K562 (cell line): ENCODE measurements around the gene SCLY. TPM values are rescaled to one million over a fixed set of nuclear protein-coding genes. Genes with fewer than 3 reads are reported as not detected.

ENCODE experiments used
- ATAC-seq: fragments of 200-7000 bp; cut with Tn5 transposase; 3 replicates; pipeline ENCODE4 v1.9.1; 2020; ENCODE audit warnings: moderate library complexity
- BruUV-seq: library from RNA; stranded (reverse); fragments of 400-500 nt; replicated peaks from 2 replicates; lab custom pipeline; 2021; lab: Mats Ljungman, UMichigan
- CTCF ChIA-PET: fragments of 300-600 bp; formaldehyde crosslinking; extraction: SDS; loops from one replicate; lab custom pipeline; 2021; ENCODE audit warnings: low intra/inter-chr PET ratio; lab: Yijun Ruan, JAX
- POLR2A ChIA-PET: fragments of 300-600, 350-650 bp; sonication (Branson Sonifier 250); formaldehyde crosslinking; extraction: SDS; loops from one replicate; lab custom pipeline; 2021; ENCODE audit warnings: antibody characterized with exemption, inconsistent platforms; lab: Yijun Ruan, JAX
- DNase-seq, 4 experiments: peaks; one replicate each; pipeline versions ENCODE4 v3.0.0 to v3.0.0-alpha.2; 2011 to 2018; ENCODE audit warnings: low spot score in 3 of 4, mixed read lengths in 3 of 4; ENCODE audit errors: extremely low read depth in 1 of 4
- FAIRE-seq: peaks from 2 replicates; lab custom pipeline; 2011; peaks lifted over from hg19 to GRCh38; lab: Jason Lieb, UNC
- H2AFZ ChIP-seq: 2 replicates; pipeline ENCODE4 v1.6.0; 2011; ENCODE audit warnings: low read depth, low read length, control low read depth, inconsistent platforms
- H3K27ac ChIP-seq: fragments of 200-600 bp; 3 replicates; pipeline ENCODE4 v1.8.0; 2011; ENCODE audit warnings: low read depth, mild to moderate bottlenecking, control low read depth, inconsistent platforms, low read length, moderate library complexity, mixed read lengths; ENCODE audit errors: extremely low read depth
- H3K27me3 ChIP-seq, 2 experiments: fragments of 300-600 bp in 1 of 2; 2 replicates in 1 of 2; 3 replicates in 1 of 2; pipeline versions ENCODE4 v1.6.0 to v1.8.0; 2011; ENCODE audit warnings: inconsistent platforms in 2 of 2, low read length in 2 of 2, mild to moderate bottlenecking in 1 of 2, mixed read lengths in 1 of 2, moderate library complexity in 1 of 2; ENCODE audit not compliant: control insufficient read depth in 2 of 2, insufficient read depth in 2 of 2
- H3K36me3 ChIP-seq: fragments of 300-600 bp; 3 replicates; pipeline ENCODE4 v1.8.0; 2011; ENCODE audit warnings: mild to moderate bottlenecking, low read length, inconsistent platforms; ENCODE audit not compliant: control insufficient read depth, insufficient read depth
- H3K4me1 ChIP-seq, 2 experiments: fragments of 200-600 bp in 1 of 2; replicated peaks in 1 of 2; 2 replicates in 1 of 2; 3 replicates in 1 of 2; pipeline versions ENCODE4 v1.5.1 to v1.8.0; 2011; ENCODE audit warnings: inconsistent platforms in 2 of 2, low read length in 2 of 2, mild to moderate bottlenecking in 1 of 2, mixed read lengths in 1 of 2, moderate library complexity in 1 of 2; ENCODE audit not compliant: control insufficient read depth in 2 of 2, insufficient read depth in 2 of 2
- H3K4me2 ChIP-seq: 2 replicates; pipeline ENCODE4 v1.6.1; 2011; ENCODE audit warnings: low read length, control low read depth, inconsistent platforms, mixed read lengths; ENCODE audit not compliant: insufficient read depth
- H3K4me3 ChIP-seq: fragments of 200-600 bp; sonication (generic), shearing (Covaris generic); 2 replicates; pipeline ENCODE4 v1.5.1; 2016; ENCODE audit warnings: control low read depth, inconsistent platforms
- H3K79me2 ChIP-seq: fragments of 200-600 bp; 3 replicates; pipeline ENCODE4 v1.8.0; 2011; ENCODE audit warnings: low read length, inconsistent platforms; ENCODE audit not compliant: control insufficient read depth, insufficient read depth
- H3K9ac ChIP-seq, 2 experiments: 2 replicates each; pipeline versions ENCODE4 v1.6.0 to v1.6.1; 2011; ENCODE audit warnings: low read depth in 2 of 2, low read length in 2 of 2, control low read depth in 1 of 2, inconsistent platforms in 1 of 2, mild to moderate bottlenecking in 1 of 2, mixed read lengths in 1 of 2; ENCODE audit not compliant: insufficient read depth in 1 of 2
- H3K9me1 ChIP-seq: one replicate; pipeline ENCODE4 v1.6.0; 2011; ENCODE audit warnings: inconsistent platforms, mild to moderate bottlenecking, low read length, moderate library complexity; ENCODE audit not compliant: control insufficient read depth, insufficient read depth
- H3K9me3 ChIP-seq: replicated peaks from 2 replicates; pipeline ENCODE4 v1.5.1; 2011; ENCODE audit warnings: low read depth, low read length, inconsistent platforms; ENCODE audit not compliant: control insufficient read depth, insufficient read depth
- H4K20me1 ChIP-seq: replicated peaks from 2 replicates; pipeline ENCODE4 v1.6.1; 2011; ENCODE audit warnings: low read length, inconsistent platforms, mixed read lengths; ENCODE audit not compliant: control insufficient read depth, insufficient read depth
- CHD4 ChIP-seq: fragments of 200-600 bp; sonication (generic); IDR thresholded peaks from 3 replicates; pipeline ENCODE4 v1.6.1; 2012; ENCODE audit warnings: low read depth, mild to moderate bottlenecking, mixed read lengths, low read length, inconsistent platforms; ENCODE audit not compliant: insufficient read depth, insufficient replicate concordance, poor library complexity, severe bottlenecking
- FOXM1 ChIP-seq, 2 experiments: fragments of 450-650 bp in 1 of 2; sonication (generic) in 1 of 2; formaldehyde crosslinking in 1 of 2; IDR thresholded peaks; 2 replicates each; pipeline versions ENCODE4 v1.6.1 to v1.9.0; 2017 to 2022; ENCODE audit warnings: low read depth in 2 of 2, mild to moderate bottlenecking in 2 of 2, missing genetic modification reagents in 1 of 2, moderate library complexity in 1 of 2
- MAFG ChIP-seq: fragments of 450-650 bp; conservative IDR thresholded peaks from 2 replicates; pipeline ENCODE4 v1.6.1; 2016; ENCODE audit warnings: missing genetic modification characterization, missing compliant biosample characterization
- PML ChIP-seq: IDR thresholded peaks from 2 replicates; pipeline ENCODE4 v1.6.1; 2012; ENCODE audit warnings: low read length, inconsistent platforms
- PRPF4 ChIP-seq: fragments of 200-400 bp; formaldehyde crosslinking; IDR thresholded peaks from one replicate; pipeline ENCODE4 v1.6.1; 2017; ENCODE audit warnings: low read length, low read depth, mild to moderate bottlenecking; ENCODE audit not compliant: insufficient read depth, poor library complexity, severe bottlenecking
- PTBP1 ChIP-seq: fragments of 200-400 bp; formaldehyde crosslinking; IDR thresholded peaks from 2 replicates; pipeline ENCODE4 v1.6.1; 2017; ENCODE audit warnings: low read depth, low read length
- ZNF253 ChIP-seq: fragments of 250-450 bp; sonication (Bioruptor Pico); conservative IDR thresholded peaks from 2 replicates; pipeline ENCODE4 v1.6.1; 2021; ENCODE audit warnings: mild to moderate bottlenecking
- ZNF76 ChIP-seq: fragments of 250-450 bp; sonication (Bioruptor Pico); IDR thresholded peaks from 2 replicates; pipeline ENCODE4 v1.4.0; 2020; ENCODE audit warnings: mild to moderate bottlenecking, moderate library complexity, borderline replicate concordance
- WGBS: fragments of 100-300 bp; shearing (Covaris generic); methylation state at CpG from one replicate; pipeline ENCODE4 v1.1.6; 2016; ENCODE audit warnings: low coverage, mixed read lengths; ENCODE audit not compliant: insufficient coverage; ENCODE audit errors: missing lambda C conversion rate; 5-methylcytosine and 5-hydroxymethylcytosine counted together
- in situ Hi-C: fragments of 300-500 bp; cut with MboI; formaldehyde crosslinking; loops from 4 replicates; pipeline ENCODE4 v1.15.0; 2018; ENCODE audit warnings: inconsistent platforms, mixed read lengths
- intact Hi-C: fragments of 100-400 bp; cut with micrococcal nuclease; formaldehyde crosslinking; loops from 2 replicates; pipeline ENCODE4 v1.14.2; 2022
- polyA plus RNA-seq, 8 experiments: library from polyadenylated mRNA; depleted of rRNA in 4 of 8; stranded (reverse) in 5 of 8; unstranded in 3 of 8; fragments of >200 nt; fragmentation: Nextera tagmentation in 2 of 8; fragmentation: Illumina TruSeq in 1 of 8; extraction: Ambion mirVana in 2 of 8; extraction: Trizol in 1 of 8; gene quantifications; 2 replicates each; pipeline versions ENCODE4 v1.2.1 to v1.2.3, GENCODE V29; 2011 to 2014; ENCODE audit warnings: inconsistent platforms in 1 of 8, missing spikeins in 1 of 8
- total RNA-seq, 7 experiments: library from RNA; depleted of rRNA in 6 of 7; stranded (reverse); fragments of >200 nt in 6 of 7; fragmentation: Illumina TruSeq in 2 of 7; extraction: Trizol in 2 of 7; gene quantifications; 2 replicates each; pipeline versions ENCODE4 v1.2.1 to v1.2.3, GENCODE V29; 2011 to 2021; ENCODE audit warnings: low replicate concordance in 1 of 7
- TF ChIP-seq, protein P1 (sequence below): IDR thresholded peaks from 2 replicates; pipeline ENCODE4 v1.6.1; 2012; ENCODE audit warnings: low read depth, low read length, improper control_type of control experiment, borderline replicate concordance
- TF ChIP-seq, protein P2 (sequence below): fragments of 450-650 bp; IDR thresholded peaks from 2 replicates; pipeline ENCODE4 v1.6.1; 2016; ENCODE audit warnings: missing biosample characterization, missing genetic modification characterization
- TF ChIP-seq, protein P3 (sequence below): IDR thresholded peaks from 2 replicates; pipeline ENCODE4 v1.6.1; 2011; ENCODE audit warnings: borderline replicate concordance, low read depth, mild to moderate bottlenecking, moderate library complexity, low read length; ENCODE audit not compliant: insufficient read depth, poor library complexity, severe bottlenecking
- TF ChIP-seq, protein P4 (sequence below), 2 experiments: fragments of 450-650 bp in 1 of 2; IDR thresholded peaks; 2 replicates each; pipeline ENCODE4 v1.6.1; 2011 to 2017; ENCODE audit warnings: low read depth in 2 of 2, antibody characterized with exemption in 1 of 2, borderline replicate concordance in 1 of 2, low read length in 1 of 2, mild to moderate bottlenecking in 1 of 2, mixed read lengths in 1 of 2; ENCODE audit not compliant: control insufficient read depth in 1 of 2

SCLY gene
- total and polyA plus RNA-seq, 9 of the 15 experiments (the other 6 are each of a cell fraction or from before 2014, with no cell fraction given) = 2.6 to 32.2 (median 21.1) TPM

DNA sequence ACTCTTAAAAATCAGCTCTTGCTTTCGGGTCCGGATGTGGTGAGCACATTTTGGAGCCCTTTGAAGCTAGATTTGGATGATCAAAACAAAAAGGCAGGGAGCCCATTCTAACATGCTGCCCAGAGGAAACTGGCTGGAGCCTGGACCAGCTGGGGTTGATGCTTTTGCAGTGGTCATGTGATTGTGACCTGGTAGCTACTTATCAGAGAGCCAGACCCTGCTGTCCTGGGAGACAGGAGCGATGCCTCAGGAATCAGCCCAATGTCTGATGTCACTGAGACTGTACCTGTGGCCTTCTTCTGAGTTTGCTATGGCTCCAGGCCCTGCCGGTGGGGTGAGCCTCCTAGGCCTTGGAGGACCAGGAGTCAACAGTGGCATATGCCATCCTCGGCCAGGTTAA, 18.7 kb upstream of the SCLY start:
- no peaks in the 10 kb centered on the region for H3K9me3 ChIP-seq
- in situ Hi-C loops = no loop called here
- H3K4me1 ChIP-seq = no peaks in the 10 kb centered on the region
- intact Hi-C loops = no loop called here
- no peak overlapping the region for H2AFZ ChIP-seq
- H4K20me1 ChIP-seq = no peaks in the 10 kb centered on the region
- no peak overlapping the region for H3K9ac ChIP-seq
- H3K27ac ChIP-seq = no peak overlapping the region
- H3K36me3 ChIP-seq = peaks cover 58% of the 10 kb centered on the region; the same call in 2 of the 3 replicates
- 87% methylated on average over 5 of the region's 5 CpGs for WGBS
- FAIRE-seq (no peak), DNase-seq (no peak), ATAC-seq (no peak)
- H3K4me3 ChIP-seq = no peak overlapping the region
- TF ChIP-seq MAFG = no peak
- TF ChIP-seq CHD4 = no peak
- TF ChIP-seq, protein P1, sequence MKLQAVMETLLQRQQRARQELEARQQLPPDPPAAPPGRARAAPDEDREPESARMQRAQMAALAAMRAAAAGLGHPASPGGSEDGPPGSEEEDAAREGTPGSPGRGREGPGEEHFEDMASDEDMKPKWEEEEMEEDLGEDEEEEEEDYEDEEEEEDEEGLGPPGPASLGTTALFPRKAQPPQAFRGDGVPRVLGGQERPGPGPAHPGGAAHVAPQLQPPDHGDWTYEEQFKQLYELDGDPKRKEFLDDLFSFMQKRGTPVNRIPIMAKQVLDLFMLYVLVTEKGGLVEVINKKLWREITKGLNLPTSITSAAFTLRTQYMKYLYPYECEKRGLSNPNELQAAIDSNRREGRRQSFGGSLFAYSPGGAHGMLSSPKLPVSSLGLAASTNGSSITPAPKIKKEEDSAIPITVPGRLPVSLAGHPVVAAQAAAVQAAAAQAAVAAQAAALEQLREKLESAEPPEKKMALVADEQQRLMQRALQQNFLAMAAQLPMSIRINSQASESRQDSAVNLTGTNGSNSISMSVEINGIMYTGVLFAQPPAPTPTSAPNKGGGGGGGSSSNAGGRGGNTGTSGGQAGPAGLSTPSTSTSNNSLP = no peak
- no peak for TF ChIP-seq ZNF76
- no peak for TF ChIP-seq PTBP1
- TF ChIP-seq PRPF4 = no peak
- no peak for TF ChIP-seq FOXM1 (IDR thresholded peaks at IDR 0.05; ENCODE audit: low read depth)
- TF ChIP-seq FOXM1 (CRISPR knock-in tag; IDR thresholded peaks at IDR 0.05; ENCODE audit: low read depth) = no peak
- TF ChIP-seq, protein P2, sequence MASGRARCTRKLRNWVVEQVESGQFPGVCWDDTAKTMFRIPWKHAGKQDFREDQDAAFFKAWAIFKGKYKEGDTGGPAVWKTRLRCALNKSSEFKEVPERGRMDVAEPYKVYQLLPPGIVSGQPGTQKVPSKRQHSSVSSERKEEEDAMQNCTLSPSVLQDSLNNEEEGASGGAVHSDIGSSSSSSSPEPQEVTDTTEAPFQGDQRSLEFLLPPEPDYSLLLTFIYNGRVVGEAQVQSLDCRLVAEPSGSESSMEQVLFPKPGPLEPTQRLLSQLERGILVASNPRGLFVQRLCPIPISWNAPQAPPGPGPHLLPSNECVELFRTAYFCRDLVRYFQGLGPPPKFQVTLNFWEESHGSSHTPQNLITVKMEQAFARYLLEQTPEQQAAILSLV (tag) = no peak
- TF ChIP-seq, protein P3, sequence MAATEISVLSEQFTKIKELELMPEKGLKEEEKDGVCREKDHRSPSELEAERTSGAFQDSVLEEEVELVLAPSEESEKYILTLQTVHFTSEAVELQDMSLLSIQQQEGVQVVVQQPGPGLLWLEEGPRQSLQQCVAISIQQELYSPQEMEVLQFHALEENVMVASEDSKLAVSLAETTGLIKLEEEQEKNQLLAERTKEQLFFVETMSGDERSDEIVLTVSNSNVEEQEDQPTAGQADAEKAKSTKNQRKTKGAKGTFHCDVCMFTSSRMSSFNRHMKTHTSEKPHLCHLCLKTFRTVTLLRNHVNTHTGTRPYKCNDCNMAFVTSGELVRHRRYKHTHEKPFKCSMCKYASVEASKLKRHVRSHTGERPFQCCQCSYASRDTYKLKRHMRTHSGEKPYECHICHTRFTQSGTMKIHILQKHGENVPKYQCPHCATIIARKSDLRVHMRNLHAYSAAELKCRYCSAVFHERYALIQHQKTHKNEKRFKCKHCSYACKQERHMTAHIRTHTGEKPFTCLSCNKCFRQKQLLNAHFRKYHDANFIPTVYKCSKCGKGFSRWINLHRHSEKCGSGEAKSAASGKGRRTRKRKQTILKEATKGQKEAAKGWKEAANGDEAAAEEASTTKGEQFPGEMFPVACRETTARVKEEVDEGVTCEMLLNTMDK = no peak
- TF ChIP-seq PML = no peak
- no peak for TF ChIP-seq ZNF253 (CRISPR knock-in tag)
- TF ChIP-seq, protein P4, sequence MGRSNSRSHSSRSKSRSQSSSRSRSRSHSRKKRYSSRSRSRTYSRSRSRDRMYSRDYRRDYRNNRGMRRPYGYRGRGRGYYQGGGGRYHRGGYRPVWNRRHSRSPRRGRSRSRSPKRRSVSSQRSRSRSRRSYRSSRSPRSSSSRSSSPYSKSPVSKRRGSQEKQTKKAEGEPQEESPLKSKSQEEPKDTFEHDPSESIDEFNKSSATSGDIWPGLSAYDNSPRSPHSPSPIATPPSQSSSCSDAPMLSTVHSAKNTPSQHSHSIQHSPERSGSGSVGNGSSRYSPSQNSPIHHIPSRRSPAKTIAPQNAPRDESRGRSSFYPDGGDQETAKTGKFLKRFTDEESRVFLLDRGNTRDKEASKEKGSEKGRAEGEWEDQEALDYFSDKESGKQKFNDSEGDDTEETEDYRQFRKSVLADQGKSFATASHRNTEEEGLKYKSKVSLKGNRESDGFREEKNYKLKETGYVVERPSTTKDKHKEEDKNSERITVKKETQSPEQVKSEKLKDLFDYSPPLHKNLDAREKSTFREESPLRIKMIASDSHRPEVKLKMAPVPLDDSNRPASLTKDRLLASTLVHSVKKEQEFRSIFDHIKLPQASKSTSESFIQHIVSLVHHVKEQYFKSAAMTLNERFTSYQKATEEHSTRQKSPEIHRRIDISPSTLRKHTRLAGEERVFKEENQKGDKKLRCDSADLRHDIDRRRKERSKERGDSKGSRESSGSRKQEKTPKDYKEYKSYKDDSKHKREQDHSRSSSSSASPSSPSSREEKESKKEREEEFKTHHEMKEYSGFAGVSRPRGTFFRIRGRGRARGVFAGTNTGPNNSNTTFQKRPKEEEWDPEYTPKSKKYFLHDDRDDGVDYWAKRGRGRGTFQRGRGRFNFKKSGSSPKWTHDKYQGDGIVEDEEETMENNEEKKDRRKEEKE (IDR thresholded peaks at IDR 0.05; ENCODE audit: borderline replicate concordance in 1 of 2, control insufficient read depth in 1 of 2, low read depth in 2 of 2, low read length in 1 of 2) = no peak
- ChIA-PET POLR2A (no interaction called here), CTCF (no interaction called here)
- H3K79me2 ChIP-seq = no peaks in the 10 kb centered on the region
- no peaks in the 10 kb centered on the region for H3K27me3 ChIP-seq
- no peaks in the 10 kb centered on the region for H3K9me1 ChIP-seq
- BruUV-seq = no TSS peak
- H3K4me2 ChIP-seq = no peak overlapping the region
